H1 (cell line): ENCODE results near the gene IFT74. TPM values are rescaled to one million over a fixed set of nuclear protein-coding genes. Genes with fewer than 3 reads are reported as not detected.

ENCODE experiments used
- CTCF ChIA-PET: fragments of 300-600 bp; sonication (Branson Sonifier 250); formaldehyde crosslinking; loops from one replicate; lab custom pipeline; 2021; ENCODE audit not compliant: partially characterized antibody; lab: Charles Lee
- POLR2A ChIA-PET: fragments of 300-600 bp; sonication (Branson Sonifier 250); formaldehyde crosslinking; loops from one replicate; lab custom pipeline; 2021; ENCODE audit warnings: inconsistent platforms; ENCODE audit not compliant: partially characterized antibody; lab: Charles Lee
- DNase-seq, 2 experiments: peaks; one replicate each; pipeline versions ENCODE4 v3.0.0 to v3.0.0-alpha.2; 2010 to 2022; ENCODE audit warnings: low spot score in 2 of 2, low read depth in 1 of 2, mixed read lengths in 1 of 2
- FAIRE-seq: peaks from 2 replicates; lab custom pipeline; 2011; peaks lifted over from hg19 to GRCh38; lab: Jason Lieb, UNC
- H2AFZ ChIP-seq: 2 replicates; pipeline ENCODE4 v1.8.1; 2012; ENCODE audit warnings: low read length, inconsistent platforms
- H2AK5ac ChIP-seq: 2 replicates; pipeline ENCODE4 v1.6.1; 2013; ENCODE audit warnings: low read depth, low read length
- H2BK120ac ChIP-seq: replicated peaks from 2 replicates; pipeline ENCODE3; 2013; ENCODE audit warnings: low read depth, low read length, inconsistent platforms
- H2BK12ac ChIP-seq: 2 replicates; pipeline ENCODE4 v1.6.1; 2013; ENCODE audit warnings: low read depth, low read length
- H2BK15ac ChIP-seq: 2 replicates; pipeline ENCODE4 v1.6.1; 2013; ENCODE audit warnings: low read length
- H2BK20ac ChIP-seq: 2 replicates; pipeline ENCODE4 v1.6.1; 2013; ENCODE audit warnings: low read length
- H2BK5ac ChIP-seq: 2 replicates; pipeline ENCODE4 v1.6.1; 2013; ENCODE audit warnings: low read depth, low read length
- H3K14ac ChIP-seq: 2 replicates; pipeline ENCODE4 v1.6.1; 2013; ENCODE audit warnings: inconsistent platforms; ENCODE audit not compliant: insufficient read length
- H3K18ac ChIP-seq: 2 replicates; pipeline ENCODE4 v1.6.1; 2013; ENCODE audit warnings: low read length; ENCODE audit errors: extremely low read depth
- H3K23ac ChIP-seq: 2 replicates; pipeline ENCODE4 v1.6.1; 2013; ENCODE audit warnings: inconsistent platforms; ENCODE audit not compliant: insufficient read length
- H3K23me2 ChIP-seq: 2 replicates; pipeline ENCODE4 v1.6.1; 2013; ENCODE audit warnings: low read depth, low read length
- H3K27ac ChIP-seq: 2 replicates; pipeline ENCODE4 v1.6.1; 2011; ENCODE audit warnings: low read depth, low read length, inconsistent platforms
- H3K27me3 ChIP-seq, 4 experiments: replicated peaks in 1 of 4; 1 replicate in 1 of 4; 2 replicates in 3 of 4; pipeline versions ENCODE4 v1.6.1 to v1.8.1; 2011 to 2013; ENCODE audit warnings: low read length in 3 of 4, mild to moderate bottlenecking in 3 of 4, inconsistent platforms in 2 of 4, mixed read lengths in 2 of 4, moderate library complexity in 1 of 4; ENCODE audit not compliant: control insufficient read depth in 3 of 4, insufficient read depth in 3 of 4; ENCODE audit errors: extremely low read depth in 1 of 4
- H3K36me3 ChIP-seq, 4 experiments: 2 replicates each; pipeline versions ENCODE4 v1.6.1 to v1.8.1; 2011 to 2013; ENCODE audit warnings: mild to moderate bottlenecking in 4 of 4, low read length in 3 of 4, moderate library complexity in 2 of 4, control low read depth in 1 of 4, inconsistent platforms in 1 of 4; ENCODE audit not compliant: insufficient read depth in 4 of 4, control insufficient read depth in 2 of 4
- H3K4ac ChIP-seq: replicated peaks from 2 replicates; pipeline ENCODE3; 2013; ENCODE audit warnings: low read length, low read depth, mixed read lengths, inconsistent platforms; ENCODE audit not compliant: insufficient read length
- H3K4me1 ChIP-seq, 4 experiments: replicated peaks in 1 of 4; 1 replicate in 1 of 4; 2 replicates in 3 of 4; pipeline versions ENCODE4 v1.6.1 to v1.8.1; 2011 to 2013; ENCODE audit warnings: low read length in 3 of 4, inconsistent platforms in 2 of 4, mixed read lengths in 1 of 4; ENCODE audit not compliant: insufficient read depth in 4 of 4, control insufficient read depth in 3 of 4
- H3K4me2 ChIP-seq, 2 experiments: 2 replicates each; pipeline versions ENCODE4 v1.6.1 to v1.8.1; 2011 to 2013; ENCODE audit warnings: low read depth in 2 of 2, low read length in 2 of 2, control low read depth in 1 of 2, inconsistent platforms in 1 of 2, mild to moderate bottlenecking in 1 of 2; ENCODE audit not compliant: insufficient read depth in 1 of 2
- H3K4me3 ChIP-seq, 4 experiments: fragments of 200-600, 300-600 bp in 1 of 4; sonication (generic), shearing (Covaris generic), sonication (Bioruptor Twin) in 1 of 4; 2 replicates each; pipeline versions ENCODE4 v1.5.1 to v1.8.1; 2011 to 2016; ENCODE audit warnings: low read length in 4 of 4, low read depth in 3 of 4, control low read depth in 2 of 4, inconsistent platforms in 2 of 4, mild to moderate bottlenecking in 2 of 4, mixed read lengths in 1 of 4, moderate library complexity in 1 of 4; ENCODE audit not compliant: insufficient read depth in 2 of 4; ENCODE audit errors: extremely low read depth in 1 of 4
- H3K56ac ChIP-seq: replicated peaks from 2 replicates; pipeline ENCODE3; 2013; ENCODE audit warnings: low read depth, mild to moderate bottlenecking, mixed read lengths, low read length, inconsistent platforms; ENCODE audit not compliant: insufficient read length
- H3K79me1 ChIP-seq: 2 replicates; pipeline ENCODE4 v1.6.1; 2013; ENCODE audit warnings: low read depth, low read length, control low read depth
- H3K79me2 ChIP-seq, 2 experiments: 2 replicates each; pipeline versions ENCODE4 v1.6.1 to v1.8.1; 2012 to 2013; ENCODE audit warnings: low read length in 2 of 2, mild to moderate bottlenecking in 2 of 2, inconsistent platforms in 1 of 2; ENCODE audit not compliant: insufficient read depth in 2 of 2, control insufficient read depth in 1 of 2
- H3K9ac ChIP-seq, 4 experiments: replicated peaks in 1 of 4; 1 replicate in 1 of 4; 2 replicates in 3 of 4; pipeline versions ENCODE4 v1.6.1 to v1.8.1; 2011 to 2013; ENCODE audit warnings: low read depth in 3 of 4, low read length in 3 of 4, control low read depth in 2 of 4, mild to moderate bottlenecking in 2 of 4, moderate library complexity in 2 of 4, inconsistent platforms in 1 of 4; ENCODE audit errors: extremely low read depth in 1 of 4
- H3K9me3 ChIP-seq, 2 experiments: 2 replicates each; pipeline versions ENCODE4 v1.6.1 to v1.8.1; 2012 to 2013; ENCODE audit warnings: mild to moderate bottlenecking in 2 of 2, moderate library complexity in 2 of 2, control low read depth in 1 of 2, inconsistent platforms in 1 of 2, low read depth in 1 of 2, low read length in 1 of 2, mixed read lengths in 1 of 2; ENCODE audit not compliant: insufficient read depth in 2 of 2
- H4K20me1 ChIP-seq, 2 experiments: replicated peaks in 1 of 2; 2 replicates each; pipeline versions ENCODE3 to v1.8.1; 2011 to 2013; ENCODE audit warnings: inconsistent platforms in 2 of 2, low read length in 2 of 2, mild to moderate bottlenecking in 1 of 2; ENCODE audit not compliant: insufficient read depth in 2 of 2, control insufficient read depth in 1 of 2
- H4K5ac ChIP-seq: 2 replicates; pipeline ENCODE4 v1.6.1; 2013; ENCODE audit warnings: low read length, low read depth, mixed read lengths, inconsistent platforms; ENCODE audit not compliant: insufficient read length
- H4K8ac ChIP-seq: 2 replicates; pipeline ENCODE4 v1.8.0; 2013; ENCODE audit warnings: mild to moderate bottlenecking, moderate library complexity, low read length, inconsistent platforms; ENCODE audit not compliant: insufficient read depth; ENCODE audit errors: extremely low read depth
- H4K91ac ChIP-seq: replicated peaks from 2 replicates; pipeline ENCODE3; 2013; ENCODE audit warnings: low read length, mixed read lengths, inconsistent platforms; ENCODE audit not compliant: insufficient read length
- ATF3 ChIP-seq: IDR thresholded peaks from 2 replicates; pipeline ENCODE4 v1.6.1; 2011; ENCODE audit warnings: low read depth, mild to moderate bottlenecking, low read length; ENCODE audit not compliant: insufficient read depth
- CHD2 ChIP-seq: IDR thresholded peaks from 2 replicates; pipeline ENCODE4 v1.6.1; 2012; ENCODE audit warnings: low read length, improper control_type of control experiment
- EP300 ChIP-seq, 2 experiments: IDR thresholded peaks; 1 replicate in 1 of 2; 2 replicates in 1 of 2; pipeline ENCODE4 v1.6.1; 2011 to 2012; ENCODE audit warnings: low read depth in 2 of 2, low read length in 2 of 2, mild to moderate bottlenecking in 2 of 2, borderline replicate concordance in 1 of 2, inconsistent platforms in 1 of 2, moderate library complexity in 1 of 2
- GABPA ChIP-seq: IDR thresholded peaks from 2 replicates; pipeline ENCODE4 v1.6.1; 2011; ENCODE audit warnings: mild to moderate bottlenecking, low read length, moderate library complexity, borderline replicate concordance; ENCODE audit not compliant: insufficient read depth
- KDM1A ChIP-seq: fragments of 200-600, 300-600 bp; sonication (generic); IDR thresholded peaks from 2 replicates; pipeline ENCODE4 v1.7.1; 2016; ENCODE audit warnings: mild to moderate bottlenecking, low read length, borderline replicate concordance
- MAX ChIP-seq: IDR thresholded peaks from 2 replicates; pipeline ENCODE4 v1.6.1; 2012; ENCODE audit warnings: inconsistent platforms
- SIRT6 ChIP-seq: IDR thresholded peaks from one replicate; pipeline ENCODE4 v1.7.1; 2012; ENCODE audit warnings: low read length, inconsistent platforms
- TCF12 ChIP-seq: IDR thresholded peaks from 2 replicates; pipeline ENCODE4 v1.6.1; 2011; ENCODE audit warnings: low read depth, mild to moderate bottlenecking, low read length
- WGBS, 2 experiments: shearing (Covaris generic) in 1 of 2; methylation state at CpG; one replicate each; pipeline versions ENCODE4 v1.1.6 to v1.1.7; 2013 to 2015; ENCODE audit warnings: low lambda C conversion rate in 2 of 2, mixed read lengths in 2 of 2, inconsistent platforms in 1 of 2, low coverage in 1 of 2, missing lambda C conversion rate in 1 of 2; ENCODE audit not compliant: insufficient replicate concordance in 2 of 2, insufficient coverage in 1 of 2, insufficient read length in 1 of 2; ENCODE audit errors: extremely low coverage in 1 of 2, missing lambda C conversion rate in 1 of 2; 5-methylcytosine and 5-hydroxymethylcytosine counted together
- polyA plus RNA-seq, 7 experiments: library from polyadenylated mRNA; depleted of rRNA in 3 of 7; stranded (reverse) in 5 of 7; unstranded in 2 of 7; fragments of >200 nt in 5 of 7; fragments of 200-250 nt in 2 of 7; gene quantifications; 1 replicate in 5 of 7; 2 replicates in 1 of 7; 4 replicates in 1 of 7; pipeline versions ENCODE4 v1.2.1 to v1.2.3, GENCODE V29; 2011 to 2013; ENCODE audit warnings: missing spikeins in 2 of 7, mixed read lengths in 2 of 7
- total RNA-seq: library from RNA; stranded (reverse); fragmentation: NEBNext Ultra II Directional; extraction: Animal tissue kit (Norgen Biotek cat#: 25700); gene quantifications from 2 replicates; pipeline ENCODE4 v1.2.1, GENCODE V29; 2021
- TF ChIP-seq, protein P1 (sequence below), 3 experiments: IDR thresholded peaks; 1 replicate in 2 of 3; 2 replicates in 1 of 3; pipeline versions ENCODE4 v1.5.1 to v1.6.1; 2011; ENCODE audit warnings: low read length in 3 of 3, mild to moderate bottlenecking in 3 of 3, inconsistent platforms in 2 of 3, low read depth in 1 of 3, moderate library complexity in 1 of 3; ENCODE audit not compliant: insufficient read depth in 1 of 3; ENCODE audit errors: control extremely low read depth in 1 of 3

IFT74 gene
- total and polyA plus RNA-seq, 2 of the 8 experiments (the other 6 are each of a cell fraction or from before 2014, with no cell fraction given) = 4.4 to 17.8 TPM

GRCh38 chr9:26945591-26945990 lies 10.6 kb upstream of the IFT74 start:
- H3K23me2 ChIP-seq = peaks cover 5% of the 10 kb centered on the region
- no peaks in the 10 kb centered on the region for H3K27me3 ChIP-seq
- H4K8ac ChIP-seq = no peak overlapping the region
- peaks cover 0 to 4% of the 10 kb centered on the region in 2 experiments for H4K20me1 ChIP-seq
- no peaks in the 10 kb centered on the region for H3K9me3 ChIP-seq
- no peak overlapping the region for H2BK120ac ChIP-seq
- peak overlapping the region; percentile 93 to 97 (median 96); a peak in 7 of 8 replicates for H3K4me3 ChIP-seq
- FAIRE-seq (no peak), DNase-seq (no peak)
- no peak overlapping the region for H3K56ac ChIP-seq
- TF ChIP-seq CHD2 = no peak
- no peak for TF ChIP-seq TCF12
- TF ChIP-seq, protein P1, sequence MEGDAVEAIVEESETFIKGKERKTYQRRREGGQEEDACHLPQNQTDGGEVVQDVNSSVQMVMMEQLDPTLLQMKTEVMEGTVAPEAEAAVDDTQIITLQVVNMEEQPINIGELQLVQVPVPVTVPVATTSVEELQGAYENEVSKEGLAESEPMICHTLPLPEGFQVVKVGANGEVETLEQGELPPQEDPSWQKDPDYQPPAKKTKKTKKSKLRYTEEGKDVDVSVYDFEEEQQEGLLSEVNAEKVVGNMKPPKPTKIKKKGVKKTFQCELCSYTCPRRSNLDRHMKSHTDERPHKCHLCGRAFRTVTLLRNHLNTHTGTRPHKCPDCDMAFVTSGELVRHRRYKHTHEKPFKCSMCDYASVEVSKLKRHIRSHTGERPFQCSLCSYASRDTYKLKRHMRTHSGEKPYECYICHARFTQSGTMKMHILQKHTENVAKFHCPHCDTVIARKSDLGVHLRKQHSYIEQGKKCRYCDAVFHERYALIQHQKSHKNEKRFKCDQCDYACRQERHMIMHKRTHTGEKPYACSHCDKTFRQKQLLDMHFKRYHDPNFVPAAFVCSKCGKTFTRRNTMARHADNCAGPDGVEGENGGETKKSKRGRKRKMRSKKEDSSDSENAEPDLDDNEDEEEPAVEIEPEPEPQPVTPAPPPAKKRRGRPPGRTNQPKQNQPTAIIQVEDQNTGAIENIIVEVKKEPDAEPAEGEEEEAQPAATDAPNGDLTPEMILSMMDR (IDR thresholded peaks at IDR 0.05; ENCODE audit: control extremely low read depth in 1 of 3, insufficient read depth in 1 of 3, low read depth in 1 of 3, low read length in 3 of 3) = no peak
- TF ChIP-seq ATF3 = no peak
- no peak for TF ChIP-seq EP300 (IDR thresholded peaks at IDR 0.05; ENCODE audit: borderline replicate concordance in 1 of 2, low read depth in 2 of 2, low read length in 2 of 2)
- no peak for TF ChIP-seq KDM1A
- TF ChIP-seq SIRT6 = no peak
- TF ChIP-seq GABPA = no peak
- TF ChIP-seq MAX = no peak
- no peak overlapping the region for H3K23ac ChIP-seq
- no peak overlapping the region for H2BK12ac ChIP-seq
- peak overlapping the region; percentile 38 to 85 (median 51); a peak in 6 of 7 replicates for H3K9ac ChIP-seq
- peaks cover 36 to 62% of the 10 kb centered on the region in 2 experiments for H3K79me2 ChIP-seq
- H3K27ac ChIP-seq = no peak overlapping the region
- H2BK5ac ChIP-seq = no peak overlapping the region
- no peak overlapping the region for H2BK15ac ChIP-seq
- peaks cover 0 to 2% (median under 1%) of the 10 kb centered on the region in 4 experiments; a peak in 4 of 7 replicates for H3K4me1 ChIP-seq
- no peak overlapping the region for H3K4ac ChIP-seq
- H3K18ac ChIP-seq = no peak overlapping the region
- ChIA-PET CTCF (interaction anchor here (0.7 to 1.1 kb wide), 3 partner anchors 9 to 54 kb away, joined by 3 read pairs; no protein-coding TSS in a partner anchor), POLR2A (interaction anchor here (0.7 to 1.8 kb wide), 2 partner anchors 30 to 54 kb away, joined by 4 to 5 read pairs; no protein-coding TSS in a partner anchor)
- no peak overlapping the region for H2AFZ ChIP-seq
- no peak overlapping the region for H4K91ac ChIP-seq
- no peak overlapping the region for H4K5ac ChIP-seq
- H3K4me2 ChIP-seq = peak overlapping the region; percentile 71 to 82
- H2AK5ac ChIP-seq = no peak overlapping the region
- peaks cover 9% of the 10 kb centered on the region for H3K79me1 ChIP-seq
- 39% methylated on average over 2 of the region's 2 CpGs; no CpG with 5 or more reads in 1 of the 2 experiments for WGBS, 2 experiments
- no peak overlapping the region for H3K14ac ChIP-seq
- no peaks in the 10 kb centered on the region; a peak in 1 of 8 replicates for H3K36me3 ChIP-seq
- H2BK20ac ChIP-seq = no peak overlapping the region
